Stimulated activated CD4-positive, alpha-beta T cell treated with anti-CD3 and anti-CD28 coated beads, Interleukin-12 subunit alpha, Interleukin-12 subunit beta, amount 100 ng/mL, for 48 hours (primary cell): Measurements from ENCODE around the gene SPON1.

Experiments
- DNase-seq, 3 donors: peaks; one replicate each; pipeline ENCODE4 v3.0.0-alpha.2; 2020; ENCODE audit warnings: low read depth in 2 of 3, low spot score in 1 of 3

The SPON1 gene

GRCh38 chr11:14184028-14184940 is 221.8 kb downstream of the SPON1 start:
- no peak for DNase-seq

- no peak for DNase-seq
Measured at GRCh38 chr11:14185461-14185860, 222.9 kb downstream of the SPON1 start.

GRCh38 chr11:14186046-14186775 is 223.7 kb downstream of the SPON1 start:
- no peak for DNase-seq

GRCh38 chr11:14189874-14190273 is 227.4 kb downstream of the SPON1 start:
- no peak for DNase-seq

GRCh38 chr11:14190992-14191778 is 228.7 kb downstream of the SPON1 start:
- DNase-seq, result no peak

- DNase-seq, result no peak
Measured at GRCh38 chr11:14193644-14194043, 231.1 kb downstream of the SPON1 start.

- no peak for DNase-seq
Measured at GRCh38 chr11:14202251-14203196, 240.0 kb downstream of the SPON1 start.

GRCh38 chr11:14203321-14203720 is 240.8 kb downstream of the SPON1 start:
- DNase-seq, result no peak

GRCh38 chr11:14212986-14213385 is 250.5 kb downstream of the SPON1 start:
- DNase-seq, result no peak

GRCh38 chr11:14218728-14219127 is 256.2 kb downstream of the SPON1 start:
- no peak for DNase-seq

- no peak for DNase-seq
Measured at GRCh38 chr11:14223636-14224288, 261.2 kb downstream of the SPON1 start.

GRCh38 chr11:14224395-14224794 is 261.9 kb downstream of the SPON1 start:
- no peak for DNase-seq

- no peak for DNase-seq
Measured at GRCh38 chr11:14225666-14226065, 263.1 kb downstream of the SPON1 start.

GRCh38 chr11:14228356-14228755 is 265.8 kb downstream of the SPON1 start:
- no peak for DNase-seq

GRCh38 chr11:14229472-14229871 is 266.9 kb downstream of the SPON1 start:
- no peak for DNase-seq

GRCh38 chr11:14230407-14230806 is 267.9 kb downstream of the SPON1 start:
- no peak for DNase-seq

GRCh38 chr11:14232652-14233051 is 270.1 kb downstream of the SPON1 start:
- DNase-seq, result no peak

- no peak for DNase-seq
Measured at GRCh38 chr11:14234446-14234845, 271.9 kb downstream of the SPON1 start.

- DNase-seq, result no peak
Measured at GRCh38 chr11:14235701-14236100, 273.2 kb downstream of the SPON1 start.

- no peak for DNase-seq
Measured at GRCh38 chr11:14237444-14237961, 275.0 kb downstream of the SPON1 start.
